ENCODE results near the gene KPNA3. TPM values are rescaled to one million over a fixed set of nuclear protein-coding genes. Genes with fewer than 3 reads are reported as not detected.

The KPNA3 gene
- total RNA-seq, 1 experiment from 2014 or later, result 35.0 TPM

DNA sequence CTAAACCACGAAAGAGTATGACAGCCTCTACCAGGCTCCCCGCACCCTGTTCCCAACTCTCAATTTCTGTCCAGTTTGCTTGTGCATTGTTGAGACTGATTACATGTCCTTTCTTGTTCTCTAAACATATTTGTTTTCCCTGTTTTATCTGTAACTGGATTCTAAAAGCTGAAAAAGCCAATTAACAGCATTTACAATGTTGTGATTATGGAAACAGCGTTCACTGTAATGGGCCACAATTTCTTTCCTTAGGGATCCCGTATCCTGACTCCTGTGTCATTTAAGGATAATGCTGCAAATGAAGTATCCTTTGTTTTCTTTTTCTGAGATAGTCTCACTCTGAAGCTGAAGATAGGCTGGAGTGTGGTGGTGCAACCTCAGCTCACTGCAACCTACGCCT lies 121.7 kb downstream of the KPNA3 start:
- H3K4me1 ChIP-seq (replicated peaks; ENCODE audit: insufficient read depth), result no peaks in the 10 kb centered on the region
- ChIA-PET CTCF (interaction anchor here (0.6 kb wide), 1 partner anchor 265 kb away, joined by 10 read pairs; the partner anchor contains the start of gene SPRYD7), POLR2A (ENCODE audit: unreplicated experiment) (no interaction called here)
- H3K79me2 ChIP-seq (ENCODE audit: low read depth), result peaks cover 38% of the 10 kb centered on the region; the same call in 1 of the 2 replicates
- H3K4me3 ChIP-seq, result no peak overlapping the region
- H3K27me3 ChIP-seq (ENCODE audit: insufficient read depth, low read depth), result no peaks in the 10 kb centered on the region
- intact Hi-C loops (cut with micrococcal nuclease; ENCODE audit: unreplicated experiment), result no loop called here
- H3K4me2 ChIP-seq, result no peak overlapping the region
- peaks cover 22% of the 10 kb centered on the region for H4K20me1 ChIP-seq (ENCODE audit: insufficient read depth)
- DNase-seq, result no peak
- no peak overlapping the region for H2AFZ ChIP-seq
- H3K9me3 ChIP-seq (ENCODE audit: insufficient read depth, low read depth), result no peaks in the 10 kb centered on the region
- TF ChIP-seq EZH2 (IDR thresholded peaks at IDR 0.05; ENCODE audit: low read depth), result no peak
- TF ChIP-seq, protein P1, sequence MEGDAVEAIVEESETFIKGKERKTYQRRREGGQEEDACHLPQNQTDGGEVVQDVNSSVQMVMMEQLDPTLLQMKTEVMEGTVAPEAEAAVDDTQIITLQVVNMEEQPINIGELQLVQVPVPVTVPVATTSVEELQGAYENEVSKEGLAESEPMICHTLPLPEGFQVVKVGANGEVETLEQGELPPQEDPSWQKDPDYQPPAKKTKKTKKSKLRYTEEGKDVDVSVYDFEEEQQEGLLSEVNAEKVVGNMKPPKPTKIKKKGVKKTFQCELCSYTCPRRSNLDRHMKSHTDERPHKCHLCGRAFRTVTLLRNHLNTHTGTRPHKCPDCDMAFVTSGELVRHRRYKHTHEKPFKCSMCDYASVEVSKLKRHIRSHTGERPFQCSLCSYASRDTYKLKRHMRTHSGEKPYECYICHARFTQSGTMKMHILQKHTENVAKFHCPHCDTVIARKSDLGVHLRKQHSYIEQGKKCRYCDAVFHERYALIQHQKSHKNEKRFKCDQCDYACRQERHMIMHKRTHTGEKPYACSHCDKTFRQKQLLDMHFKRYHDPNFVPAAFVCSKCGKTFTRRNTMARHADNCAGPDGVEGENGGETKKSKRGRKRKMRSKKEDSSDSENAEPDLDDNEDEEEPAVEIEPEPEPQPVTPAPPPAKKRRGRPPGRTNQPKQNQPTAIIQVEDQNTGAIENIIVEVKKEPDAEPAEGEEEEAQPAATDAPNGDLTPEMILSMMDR (conservative IDR thresholded peaks at IDR 0.05), result no peak
- H3K9me2 ChIP-seq (ENCODE audit: insufficient read depth), result no peaks in the 10 kb centered on the region
- H3K36me3 ChIP-seq (ENCODE audit: low read depth), result peaks cover 11% of the 10 kb centered on the region
- H3F3A ChIP-seq (ENCODE audit: insufficient read depth, low read depth), result peaks cover 6% of the 10 kb centered on the region; the same call in 1 of the 2 replicates
- no peak overlapping the region for H3K27ac ChIP-seq
- BruUV-seq (replicated peaks), result no TSS peak

DNA sequence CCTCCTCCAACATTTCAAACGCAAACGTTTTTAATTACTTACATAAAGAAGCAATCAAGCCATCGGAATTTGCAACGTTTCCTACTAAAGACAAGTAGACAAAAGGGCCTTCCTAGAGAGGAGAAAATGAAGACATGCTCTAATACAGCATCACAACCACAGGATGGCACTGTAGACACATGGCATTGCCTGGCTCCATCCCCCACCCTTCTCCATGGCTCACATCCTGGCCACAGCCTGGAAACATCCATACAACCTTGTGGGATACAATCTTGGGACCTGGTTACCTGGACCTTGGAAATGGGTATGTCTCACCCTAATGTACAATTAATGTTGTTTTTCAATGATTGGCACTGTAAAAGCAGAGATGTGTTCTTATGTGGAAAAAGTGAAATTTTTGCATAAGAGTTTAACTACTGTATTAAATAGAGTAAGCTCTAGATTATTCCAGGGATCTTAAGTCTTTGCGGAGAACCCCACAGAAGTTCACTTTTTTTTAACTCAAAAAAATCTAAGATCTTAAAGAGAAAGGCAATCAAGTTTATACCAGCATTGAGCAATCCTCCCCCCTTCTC lies 122.7 kb downstream of the KPNA3 start:
- Histone ChIP-seq H3K27ac (no peak overlapping the region), H3K9me2 (ENCODE audit: insufficient read depth) (no peaks in the 10 kb centered on the region), H3K36me3 (ENCODE audit: low read depth) (peaks cover 6% of the 10 kb centered on the region), H2AFZ (no peak overlapping the region), H3F3A (ENCODE audit: insufficient read depth, low read depth) (peaks cover 6% of the 10 kb centered on the region; the same call in 1 of the 2 replicates), H3K27me3 (ENCODE audit: insufficient read depth, low read depth) (no peaks in the 10 kb centered on the region), H3K4me2 (no peak overlapping the region), H3K79me2 (ENCODE audit: low read depth) (peaks cover 30% of the 10 kb centered on the region; the same call in 1 of the 2 replicates), H3K4me3 (no peak overlapping the region), H3K4me1 (replicated peaks; ENCODE audit: insufficient read depth) (no peaks in the 10 kb centered on the region), H3K9me3 (ENCODE audit: insufficient read depth, low read depth) (no peaks in the 10 kb centered on the region), H4K20me1 (ENCODE audit: insufficient read depth) (peaks cover 22% of the 10 kb centered on the region)
- no peak for TF ChIP-seq EZH2 (IDR thresholded peaks at IDR 0.05; ENCODE audit: low read depth)
- TF ChIP-seq, protein P1 (conservative IDR thresholded peaks at IDR 0.05), result peak; percentile 75
- DNase-seq, result peak in 1 of 2 experiments; percentile 48
- CTCF ChIA-PET, result interaction anchor here (0.6 kb wide), 1 partner anchor 541 kb away, joined by 3 read pairs; no protein-coding TSS in a partner anchor
- intact Hi-C loops (cut with micrococcal nuclease; ENCODE audit: unreplicated experiment), result loop anchor here (1.0 to 2.0 kb wide), 2 partner anchors 179 to 1400 kb away; no protein-coding TSS in a partner anchor
- POLR2A ChIA-PET (ENCODE audit: unreplicated experiment), result interaction anchor here (0.7 kb wide), 1 partner anchor 13 kb away, joined by 3 read pairs; no protein-coding TSS in a partner anchor
- no TSS peak for BruUV-seq (replicated peaks)

DNA sequence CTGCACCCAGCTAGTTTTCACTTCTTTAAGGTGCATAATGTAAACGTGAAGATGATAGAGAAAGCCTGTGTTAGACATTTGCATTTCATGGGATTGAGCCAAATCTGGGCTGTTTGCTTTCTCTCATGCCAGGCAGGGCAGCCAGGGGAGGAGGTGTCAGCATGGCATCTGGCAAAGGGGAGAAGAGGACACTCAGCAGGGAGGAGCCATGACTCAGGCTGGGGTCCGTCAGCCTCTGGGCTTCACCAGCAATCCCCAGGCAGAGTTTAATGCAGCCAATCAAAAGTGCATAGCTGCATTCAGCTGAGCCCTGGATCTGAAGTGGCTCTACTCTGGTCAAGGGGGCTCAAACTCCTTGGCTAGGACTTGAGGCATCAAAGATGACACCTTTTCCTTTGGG lies 124.7 kb downstream of the KPNA3 start:
- no peaks in the 10 kb centered on the region for H3K9me3 ChIP-seq (ENCODE audit: insufficient read depth, low read depth)
- peaks cover 13% of the 10 kb centered on the region for H4K20me1 ChIP-seq (ENCODE audit: insufficient read depth)
- peaks cover 22% of the 10 kb centered on the region; the same call in 1 of the 2 replicates for H3K79me2 ChIP-seq (ENCODE audit: low read depth)
- ChIA-PET POLR2A (ENCODE audit: unreplicated experiment) (no interaction called here), CTCF (no interaction called here)
- TF ChIP-seq EZH2 (IDR thresholded peaks at IDR 0.05; ENCODE audit: low read depth), result no peak
- TF ChIP-seq, protein P1 (conservative IDR thresholded peaks at IDR 0.05), result no peak
- peaks cover 6% of the 10 kb centered on the region; the same call in 1 of the 2 replicates for H3F3A ChIP-seq (ENCODE audit: insufficient read depth, low read depth)
- no peak overlapping the region for H2AFZ ChIP-seq
- H3K9me2 ChIP-seq (ENCODE audit: insufficient read depth), result no peaks in the 10 kb centered on the region
- no peak for DNase-seq
- H3K27me3 ChIP-seq (ENCODE audit: insufficient read depth, low read depth), result no peaks in the 10 kb centered on the region
- no peak overlapping the region for H3K27ac ChIP-seq
- no TSS peak for BruUV-seq (replicated peaks)
- no peaks in the 10 kb centered on the region for H3K4me1 ChIP-seq (replicated peaks; ENCODE audit: insufficient read depth)
- H3K4me3 ChIP-seq, result no peak overlapping the region
- H3K4me2 ChIP-seq, result no peak overlapping the region
- intact Hi-C loops (cut with micrococcal nuclease; ENCODE audit: unreplicated experiment), result loop anchor here (2.0 kb wide), 1 partner anchor 181 kb away; no protein-coding TSS in a partner anchor
- peaks cover 14% of the 10 kb centered on the region for H3K36me3 ChIP-seq (ENCODE audit: low read depth)
